GM13976 (cell line): ENCODE data around the gene LRRC1.

ENCODE experiments used
- DNase-seq: peaks from one replicate; pipeline ENCODE4 v3.0.0; 2012; ENCODE audit warnings: low spot score
- in situ Hi-C: fragments of 300-500 bp; cut with MboI; formaldehyde crosslinking; loops from one replicate; pipeline ENCODE4 v1.12.0; 2022; ENCODE audit warnings: low sequenced_read_pairs, mixed read lengths, inconsistent platforms; ENCODE audit not compliant: unreplicated experiment
- TF ChIP-seq, protein P1 (sequence below): IDR thresholded peaks from 2 replicates; pipeline ENCODE4 v1.5.1; 2012; ENCODE audit warnings: borderline replicate concordance, mild to moderate bottlenecking; ENCODE audit not compliant: insufficient read depth; ENCODE audit errors: extremely low read depth, missing control alignments, control extremely low read depth

Gene LRRC1

GRCh38 chr6:53899512-53899911, 104.7 kb downstream of the LRRC1 start:
- TF ChIP-seq, protein P1, sequence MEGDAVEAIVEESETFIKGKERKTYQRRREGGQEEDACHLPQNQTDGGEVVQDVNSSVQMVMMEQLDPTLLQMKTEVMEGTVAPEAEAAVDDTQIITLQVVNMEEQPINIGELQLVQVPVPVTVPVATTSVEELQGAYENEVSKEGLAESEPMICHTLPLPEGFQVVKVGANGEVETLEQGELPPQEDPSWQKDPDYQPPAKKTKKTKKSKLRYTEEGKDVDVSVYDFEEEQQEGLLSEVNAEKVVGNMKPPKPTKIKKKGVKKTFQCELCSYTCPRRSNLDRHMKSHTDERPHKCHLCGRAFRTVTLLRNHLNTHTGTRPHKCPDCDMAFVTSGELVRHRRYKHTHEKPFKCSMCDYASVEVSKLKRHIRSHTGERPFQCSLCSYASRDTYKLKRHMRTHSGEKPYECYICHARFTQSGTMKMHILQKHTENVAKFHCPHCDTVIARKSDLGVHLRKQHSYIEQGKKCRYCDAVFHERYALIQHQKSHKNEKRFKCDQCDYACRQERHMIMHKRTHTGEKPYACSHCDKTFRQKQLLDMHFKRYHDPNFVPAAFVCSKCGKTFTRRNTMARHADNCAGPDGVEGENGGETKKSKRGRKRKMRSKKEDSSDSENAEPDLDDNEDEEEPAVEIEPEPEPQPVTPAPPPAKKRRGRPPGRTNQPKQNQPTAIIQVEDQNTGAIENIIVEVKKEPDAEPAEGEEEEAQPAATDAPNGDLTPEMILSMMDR: no peak
- in situ Hi-C loops: no loop called here

GRCh38 chr6:53903357-53903756, 108.6 kb downstream of the LRRC1 start:
- DNase-seq: no peak
- in situ Hi-C loops: no loop called here
- TF ChIP-seq, protein P1: no peak

More at GRCh38 chr6:53899512-53899911, 104.7 kb downstream of the LRRC1 start:
- no peak for DNase-seq

DNA sequence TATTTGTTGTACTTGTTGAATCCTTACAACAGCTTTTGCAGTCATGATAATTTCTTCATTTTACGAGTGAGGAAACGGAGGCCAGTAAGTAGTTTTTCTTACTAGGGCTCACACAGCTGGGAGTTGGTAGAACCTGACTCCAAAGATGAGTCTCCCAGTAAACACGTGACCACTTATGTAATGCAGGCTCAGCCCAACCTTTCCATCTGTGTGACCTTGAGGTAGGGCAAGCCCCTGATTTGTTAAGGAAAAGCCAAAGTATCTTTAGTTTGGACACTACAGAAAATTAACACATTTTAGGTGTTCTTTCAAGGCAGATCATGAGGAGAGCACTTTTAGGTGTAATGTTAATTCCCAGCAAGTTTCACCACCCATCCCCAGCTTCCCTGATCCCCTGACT, 111.3 kb downstream of the LRRC1 start:
- no peak for DNase-seq
- in situ Hi-C loops: no loop called here
- TF ChIP-seq, protein P1: no peak

GRCh38 chr6:53906842-53907241, 112.0 kb downstream of the LRRC1 start:
- TF ChIP-seq, protein P1: no peak
- no peak for DNase-seq
- in situ Hi-C loops: no loop called here

GRCh38 chr6:53910834-53911233, 116.0 kb downstream of the LRRC1 start:
- TF ChIP-seq, protein P1: no peak
- no peak for DNase-seq
- in situ Hi-C loops: no loop called here

GRCh38 chr6:53912661-53913060, 117.9 kb downstream of the LRRC1 start:
- in situ Hi-C loops: no loop called here
- no peak for DNase-seq
- TF ChIP-seq, protein P1: no peak

DNA sequence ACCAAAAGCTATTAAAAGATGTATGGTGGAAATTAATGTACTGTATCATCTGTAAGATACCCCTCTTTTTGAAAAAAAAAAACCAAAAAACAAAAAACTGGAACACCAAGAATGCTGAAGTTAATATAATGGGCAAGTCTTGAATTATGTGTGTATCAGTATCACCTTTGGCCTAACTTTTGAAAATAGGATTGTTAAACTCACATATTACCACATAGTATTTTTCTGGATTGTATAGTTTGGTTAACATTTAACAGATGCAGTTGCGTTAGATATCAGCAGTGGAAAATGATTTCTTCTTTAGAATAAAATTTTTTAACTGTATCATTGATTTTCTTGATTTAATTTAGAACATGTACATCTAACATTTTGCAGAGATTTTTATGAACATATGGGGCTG, 118.5 kb downstream of the LRRC1 start:
- no peak for DNase-seq
- TF ChIP-seq, protein P1: no peak
- in situ Hi-C loops: no loop called here
